GM21360 (cell line): ENCODE data around the gene PVALB.

Source experiments
- ATAC-seq: cut with Tn5 transposase; IDR thresholded peaks from one replicate; pipeline ENCODE4 v1.9.1; 2021; ENCODE audit warnings: mild to moderate bottlenecking, moderate library complexity; ENCODE audit not compliant: unreplicated experiment

PVALB gene

GRCh38 chr22:36846949-36847348 lies 30.1 kb upstream of the PVALB start:
- ATAC-seq, result no peak

GRCh38 chr22:36846271-36846670 lies 29.4 kb upstream of the PVALB start:
- no peak for ATAC-seq

- no peak for ATAC-seq
Observed at GRCh38 chr22:36840106-36840505, 23.3 kb upstream of the PVALB start.

- ATAC-seq, result no peak
Observed at GRCh38 chr22:36839356-36840073, 22.7 kb upstream of the PVALB start.

- no peak for ATAC-seq
Observed at GRCh38 chr22:36838119-36839030, 21.5 kb upstream of the PVALB start.

- ATAC-seq, result no peak
Observed at GRCh38 chr22:36835903-36836302, 19.1 kb upstream of the PVALB start.

GRCh38 chr22:36833073-36833472 lies 16.2 kb upstream of the PVALB start:
- no peak for ATAC-seq

- no peak for ATAC-seq
Observed at GRCh38 chr22:36831717-36832116, 14.9 kb upstream of the PVALB start.

GRCh38 chr22:36831206-36831605 lies 14.4 kb upstream of the PVALB start:
- no peak for ATAC-seq

- no peak for ATAC-seq
Observed at GRCh38 chr22:36830601-36831000, 13.8 kb upstream of the PVALB start.

GRCh38 chr22:36829370-36830002 lies 12.7 kb upstream of the PVALB start:
- ATAC-seq, result no peak

GRCh38 chr22:36828815-36829214 lies 12.0 kb upstream of the PVALB start:
- no peak for ATAC-seq

GRCh38 chr22:36826262-36826661 lies 9.4 kb upstream of the PVALB start:
- no peak for ATAC-seq

GRCh38 chr22:36824655-36825054 lies 7.8 kb upstream of the PVALB start:
- ATAC-seq, result no peak

- ATAC-seq, result no peak
Observed at GRCh38 chr22:36823186-36823839, 6.5 kb upstream of the PVALB start.

- no peak for ATAC-seq
Observed at GRCh38 chr22:36822581-36822980, 5.7 kb upstream of the PVALB start.

- ATAC-seq, result no peak
Observed at GRCh38 chr22:36819112-36819511, 2.3 kb upstream of the PVALB start.

- ATAC-seq, result no peak
Observed at GRCh38 chr22:36818010-36818642, 1.3 kb upstream of the PVALB start.

- no peak for ATAC-seq
Observed at GRCh38 chr22:36817525-36817848, 652 bp upstream of the PVALB start.

- ATAC-seq, result no peak
Observed at GRCh38 chr22:36816339-36816635, 548 bp downstream of the PVALB start.
